HL-60 (cell line): ENCODE results near the gene ARID2.

Experiments used
- DNase-seq, 2 experiments: peaks; one replicate each; pipeline ENCODE4 v3.0.0-alpha.2; 2010 to 2020; ENCODE audit warnings: low read depth in 1 of 2, low spot score in 1 of 2
- H3K27ac ChIP-seq: fragments of 250-450 bp; sonication (Bioruptor Pico); replicated peaks from 2 replicates; pipeline ENCODE4 v1.5.1; 2020; ENCODE audit warnings: mild to moderate bottlenecking, moderate library complexity
- H3K27me3 ChIP-seq: fragments of 250-450 bp; sonication (Bioruptor Pico); 2 replicates; pipeline ENCODE4 v1.5.1; 2021; ENCODE audit warnings: mild to moderate bottlenecking, moderate library complexity; ENCODE audit not compliant: insufficient read depth, poor library complexity, severe bottlenecking
- H3K4me3 ChIP-seq: replicated peaks from 2 replicates; pipeline ENCODE4 v1.5.1; 2011; ENCODE audit warnings: mild to moderate bottlenecking, control low read depth, low read length; ENCODE audit not compliant: insufficient read depth
- CTCF ChIP-seq: IDR thresholded peaks from one replicate; pipeline ENCODE4 v1.5.1; 2011; ENCODE audit warnings: low read length, control low read depth, inconsistent platforms; ENCODE audit not compliant: insufficient read depth
- GABPA ChIP-seq: IDR thresholded peaks from 2 replicates; pipeline ENCODE4 v1.6.1; 2012; ENCODE audit warnings: low read depth
- POLR2AphosphoS5 ChIP-seq: IDR thresholded peaks from 2 replicates; pipeline ENCODE4 v1.6.1; 2012; ENCODE audit warnings: low read depth
- SPI1 ChIP-seq: IDR thresholded peaks from 2 replicates; pipeline ENCODE4 v1.6.1; 2012; ENCODE audit warnings: low read depth, mild to moderate bottlenecking, borderline replicate concordance
- TF ChIP-seq, protein P1 (sequence below): IDR thresholded peaks from 2 replicates; pipeline ENCODE4 v1.6.1; 2012; ENCODE audit warnings: low read depth; ENCODE audit not compliant: insufficient replicate concordance

ARID2 gene

DNA sequence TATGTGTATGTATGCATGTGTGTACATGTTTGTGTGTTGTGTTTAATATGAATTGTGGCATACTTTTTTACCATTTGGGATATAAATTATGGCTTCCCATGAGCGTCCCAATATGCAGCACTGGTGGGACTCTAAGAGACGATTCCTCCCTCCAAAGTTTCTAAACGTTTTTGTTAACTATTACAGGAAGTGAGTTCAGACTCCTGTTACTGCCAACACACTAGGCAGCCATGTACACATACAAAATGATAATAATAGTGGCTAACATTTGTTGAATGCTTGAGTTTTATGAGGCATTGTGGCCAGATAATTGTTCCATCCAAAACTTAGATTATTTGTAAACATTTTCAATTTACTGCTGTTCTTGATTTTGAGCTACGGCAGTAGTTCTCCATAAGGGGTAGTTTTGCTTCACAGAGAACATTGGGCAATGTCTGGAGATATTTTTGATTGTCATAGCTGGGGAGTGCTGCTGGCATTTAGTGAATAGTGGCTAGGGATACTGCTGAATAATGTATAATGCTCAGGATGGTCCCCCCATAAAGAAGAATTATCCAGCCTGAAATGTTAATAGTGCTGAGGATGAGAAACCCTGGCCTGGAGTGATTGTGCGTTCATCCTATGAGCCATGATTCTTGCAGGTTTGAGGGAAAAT is 45.1 kb downstream of the ARID2 start:
- no peak for TF ChIP-seq SPI1
- no peak for TF ChIP-seq POLR2AphosphoS5
- TF ChIP-seq, protein P1, sequence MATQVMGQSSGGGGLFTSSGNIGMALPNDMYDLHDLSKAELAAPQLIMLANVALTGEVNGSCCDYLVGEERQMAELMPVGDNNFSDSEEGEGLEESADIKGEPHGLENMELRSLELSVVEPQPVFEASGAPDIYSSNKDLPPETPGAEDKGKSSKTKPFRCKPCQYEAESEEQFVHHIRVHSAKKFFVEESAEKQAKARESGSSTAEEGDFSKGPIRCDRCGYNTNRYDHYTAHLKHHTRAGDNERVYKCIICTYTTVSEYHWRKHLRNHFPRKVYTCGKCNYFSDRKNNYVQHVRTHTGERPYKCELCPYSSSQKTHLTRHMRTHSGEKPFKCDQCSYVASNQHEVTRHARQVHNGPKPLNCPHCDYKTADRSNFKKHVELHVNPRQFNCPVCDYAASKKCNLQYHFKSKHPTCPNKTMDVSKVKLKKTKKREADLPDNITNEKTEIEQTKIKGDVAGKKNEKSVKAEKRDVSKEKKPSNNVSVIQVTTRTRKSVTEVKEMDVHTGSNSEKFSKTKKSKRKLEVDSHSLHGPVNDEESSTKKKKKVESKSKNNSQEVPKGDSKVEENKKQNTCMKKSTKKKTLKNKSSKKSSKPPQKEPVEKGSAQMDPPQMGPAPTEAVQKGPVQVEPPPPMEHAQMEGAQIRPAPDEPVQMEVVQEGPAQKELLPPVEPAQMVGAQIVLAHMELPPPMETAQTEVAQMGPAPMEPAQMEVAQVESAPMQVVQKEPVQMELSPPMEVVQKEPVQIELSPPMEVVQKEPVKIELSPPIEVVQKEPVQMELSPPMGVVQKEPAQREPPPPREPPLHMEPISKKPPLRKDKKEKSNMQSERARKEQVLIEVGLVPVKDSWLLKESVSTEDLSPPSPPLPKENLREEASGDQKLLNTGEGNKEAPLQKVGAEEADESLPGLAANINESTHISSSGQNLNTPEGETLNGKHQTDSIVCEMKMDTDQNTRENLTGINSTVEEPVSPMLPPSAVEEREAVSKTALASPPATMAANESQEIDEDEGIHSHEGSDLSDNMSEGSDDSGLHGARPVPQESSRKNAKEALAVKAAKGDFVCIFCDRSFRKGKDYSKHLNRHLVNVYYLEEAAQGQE = no peak
- no peak for TF ChIP-seq CTCF
- DNase-seq = no peak
- Histone ChIP-seq H3K27ac (no peak overlapping the region), H3K4me3 (no peak overlapping the region), H3K27me3 (no peaks in the 10 kb centered on the region)

DNA sequence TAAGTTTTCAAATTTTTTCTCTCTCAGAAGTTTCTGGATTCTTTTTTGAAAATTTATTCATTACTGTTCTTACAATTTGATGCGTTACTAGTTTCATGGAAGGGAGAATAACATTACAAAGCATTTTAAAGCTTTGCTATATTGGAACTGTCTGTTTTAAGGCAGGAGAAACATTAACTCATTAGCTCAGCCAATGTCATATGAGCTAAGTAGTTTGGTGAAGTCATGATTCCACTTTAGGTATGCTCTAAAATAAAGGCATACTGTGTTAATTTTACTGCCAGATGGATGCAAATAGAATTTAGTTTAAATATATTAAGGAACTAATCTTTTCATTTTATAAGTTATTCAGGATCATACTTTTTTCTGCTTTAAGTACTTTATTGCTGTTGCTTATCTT is 46.0 kb downstream of the ARID2 start:
- no peak overlapping the region for H3K27ac ChIP-seq
- DNase-seq = no peak
- no peak for TF ChIP-seq GABPA

DNA sequence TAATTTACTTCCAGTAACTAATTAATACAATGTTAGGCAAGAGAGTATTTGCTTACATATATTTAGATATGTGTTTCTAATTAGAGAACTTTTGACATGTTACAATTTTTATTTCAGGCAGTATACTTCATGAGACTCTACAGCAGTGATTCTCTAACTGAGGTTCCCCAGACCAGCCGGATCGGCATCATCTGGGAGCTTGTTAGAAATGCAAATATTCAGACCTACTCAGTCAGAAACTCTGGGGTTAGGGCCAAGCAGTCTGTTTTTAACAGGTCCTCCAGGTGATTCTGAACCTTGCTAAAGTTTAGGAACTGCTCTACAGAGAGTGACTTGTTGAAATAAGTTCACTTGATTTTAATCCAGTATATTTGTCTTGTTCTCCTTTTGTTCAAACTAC is 46.5 kb downstream of the ARID2 start:
- Histone ChIP-seq H3K27me3 (no peaks in the 10 kb centered on the region), H3K27ac (no peak overlapping the region), H3K4me3 (no peak overlapping the region)
- TF ChIP-seq, protein P1 = no peak
- TF ChIP-seq POLR2AphosphoS5 (no peak), CTCF (no peak), GABPA (no peak), SPI1 (no peak)
- no peak for DNase-seq

More for the DNA sequence above, 46.0 kb downstream of the ARID2 start:
- Histone ChIP-seq H3K4me3 (no peak overlapping the region), H3K27me3 (no peaks in the 10 kb centered on the region)

DNA sequence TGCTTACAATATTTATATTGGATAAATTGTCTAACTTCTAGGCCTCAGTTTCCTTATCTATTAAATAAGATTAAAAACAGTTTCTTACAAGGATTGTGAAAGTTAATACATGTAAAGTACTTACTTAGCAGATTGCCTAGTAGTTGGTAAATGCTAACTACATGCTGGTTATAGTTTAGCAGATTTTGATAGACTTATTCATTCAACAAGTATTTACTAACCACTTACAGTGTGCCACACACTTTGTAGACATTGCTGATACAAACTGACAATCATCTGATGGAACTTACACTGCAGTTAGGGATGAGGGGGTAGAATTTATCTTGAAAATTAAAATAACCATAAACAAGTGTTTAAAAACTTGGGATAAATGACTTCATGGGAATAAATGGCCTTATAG is 50.4 kb downstream of the ARID2 start:
- no peak for DNase-seq
- H3K27me3 ChIP-seq = no peaks in the 10 kb centered on the region
- no peak overlapping the region for H3K27ac ChIP-seq
- H3K4me3 ChIP-seq = no peak overlapping the region
- TF ChIP-seq, protein P1 = no peak
- TF ChIP-seq CTCF = no peak
- no peak for TF ChIP-seq POLR2AphosphoS5
- TF ChIP-seq GABPA = no peak
- TF ChIP-seq SPI1 = no peak
